ENCODE data around the gene BCDIN3D. TPM values are rescaled to one million over a fixed set of nuclear protein-coding genes. Genes with fewer than 3 reads are reported as not detected.

BCDIN3D gene
- total and polyA plus RNA-seq, 2 donors (not counting 3 experiments of a cell fraction or from before 2014, with no cell fraction given), result 1.8 to 3.1 TPM

- no TSS peak for BruUV-seq (replicated peaks)
- Histone ChIP-seq H3K9ac (replicated peaks; ENCODE audit: extremely low read depth, insufficient read depth, low read length) (no peak overlapping the region), H3K27me3 (ENCODE audit: control insufficient read depth in 2 of 2, insufficient read depth in 2 of 2, low read length in 2 of 2) (peaks cover 20 to 29% of the 10 kb centered on the region in 2 experiments), H3K9me3 (replicated peaks; ENCODE audit: control insufficient read depth, insufficient read depth, low read length) (no peaks in the 10 kb centered on the region), H3K79me2 (ENCODE audit: control insufficient read depth, insufficient read depth, low read length) (no peaks in the 10 kb centered on the region), H3K4me2 (ENCODE audit: insufficient read depth, low read length) (no peak overlapping the region), H3K36me3 (ENCODE audit: control insufficient read depth in 2 of 2, extremely low read depth in 1 of 2, insufficient read depth in 2 of 2, low read length in 2 of 2) (no peaks in the 10 kb centered on the region), H3K4me1 (ENCODE audit: control insufficient read depth, extremely low read depth, insufficient read depth, low read length) (peaks cover 12% of the 10 kb centered on the region), H4K20me1 (replicated peaks; ENCODE audit: control insufficient read depth, extremely low read depth, insufficient read depth, low read length) (no peaks in the 10 kb centered on the region), H3K27ac (ENCODE audit: insufficient read depth, low read depth, low read length) (no peak overlapping the region), H3K9me1 (replicated peaks; ENCODE audit: control insufficient read depth, extremely low read depth, insufficient read depth, low read length) (no peaks in the 10 kb centered on the region), H3K4me3 (replicated peaks in 1 of 3; ENCODE audit: insufficient read depth in 1 of 3, low read depth in 1 of 3, low read length in 3 of 3) (no peak overlapping the region), H2AFZ (ENCODE audit: low read depth, low read length) (no peak overlapping the region)
- POLR2A ChIA-PET, result interaction anchor here (0.7 kb wide), 1 partner anchor 79 kb away, joined by 3 read pairs; no protein-coding TSS in a partner anchor
- CTCF ChIA-PET, result interaction anchor here (0.7 to 2.1 kb wide), 2 partner anchors 11 to 21 kb away, joined by 3 to 6 read pairs; no protein-coding TSS in a partner anchor
- intact Hi-C loops (cut with micrococcal nuclease), result no loop called here
- DNase-seq (ENCODE audit: low read depth, low spot score), result no peak
- no peak for TF ChIP-seq JUN (IDR thresholded peaks at IDR 0.05; ENCODE audit: borderline replicate concordance, insufficient read depth, insufficient read length, low read depth)
- TF ChIP-seq MAX (IDR thresholded peaks at IDR 0.05; ENCODE audit: insufficient read depth, insufficient read length), result no peak
- no peak for TF ChIP-seq EZH2 (IDR thresholded peaks at IDR 0.05; ENCODE audit: borderline replicate concordance, low read depth, low read length, severe bottlenecking)
- no peak for FAIRE-seq
- dilution Hi-C loops (cut with MboI; ENCODE audit: extremely low pct_ligation_motif_present, low sequenced_read_pairs), result no loop called here
Observed at GRCh38 chr12:49846032-49846431, 3.1 kb upstream of the BCDIN3D start.

GRCh38 chr12:49843876-49844437, 1.1 kb upstream of the BCDIN3D start:
- POLR2A ChIA-PET, result interaction anchor here (1.3 to 1.6 kb wide), 2 partner anchors 16 to 103 kb away, joined by 7 to 10 read pairs; partner anchors contain the start of genes NCKAP5L and TMBIM6
- no peak for FAIRE-seq
- no peak overlapping the region for H2AFZ ChIP-seq (ENCODE audit: low read depth, low read length)

More at GRCh38 chr12:49843876-49844437, 1.1 kb upstream of the BCDIN3D start:
- Histone ChIP-seq H3K9me1 (replicated peaks; ENCODE audit: control insufficient read depth, extremely low read depth, insufficient read depth, low read length) (no peaks in the 10 kb centered on the region), H3K79me2 (ENCODE audit: control insufficient read depth, insufficient read depth, low read length) (no peaks in the 10 kb centered on the region), H3K36me3 (ENCODE audit: control insufficient read depth in 2 of 2, extremely low read depth in 1 of 2, insufficient read depth in 2 of 2, low read length in 2 of 2) (no peaks in the 10 kb centered on the region), H3K4me1 (ENCODE audit: control insufficient read depth, extremely low read depth, insufficient read depth, low read length) (peaks cover 12% of the 10 kb centered on the region), H3K4me3 (replicated peaks in 1 of 3; ENCODE audit: insufficient read depth in 1 of 3, low read depth in 1 of 3, low read length in 3 of 3) (no peak overlapping the region), H3K27ac (ENCODE audit: insufficient read depth, low read depth, low read length) (no peak overlapping the region), H3K9ac (replicated peaks; ENCODE audit: extremely low read depth, insufficient read depth, low read length) (no peak overlapping the region), H4K20me1 (replicated peaks; ENCODE audit: control insufficient read depth, extremely low read depth, insufficient read depth, low read length) (no peaks in the 10 kb centered on the region), H3K4me2 (ENCODE audit: insufficient read depth, low read length) (no peak overlapping the region), H3K9me3 (replicated peaks; ENCODE audit: control insufficient read depth, insufficient read depth, low read length) (no peaks in the 10 kb centered on the region), H3K27me3 (ENCODE audit: control insufficient read depth in 2 of 2, insufficient read depth in 2 of 2, low read length in 2 of 2) (peaks cover 14 to 17% of the 10 kb centered on the region in 2 experiments)
- dilution Hi-C loops (cut with MboI; ENCODE audit: extremely low pct_ligation_motif_present, low sequenced_read_pairs), result no loop called here
- CTCF ChIA-PET, result interaction anchor here (2.5 kb wide), 1 partner anchor 212 kb away, joined by 12 read pairs; no protein-coding TSS in a partner anchor
- no TSS peak for BruUV-seq (replicated peaks)
- intact Hi-C loops (cut with micrococcal nuclease), result no loop called here
- no peak for DNase-seq (ENCODE audit: low read depth, low spot score)
- no peak for TF ChIP-seq MYC (IDR thresholded peaks at IDR 0.05; ENCODE audit: low read depth, low read length)
